Transverse colon (tissue), 4 donors: Measurements from ENCODE around the gene RBM10. TPM values are rescaled to one million over a fixed set of nuclear protein-coding genes. Genes with fewer than 3 reads are reported as not detected.

Experiments
- DNase-seq: peaks from one replicate; pipeline ENCODE4 v3.0.0-alpha.2; 2019
- H3K27ac ChIP-seq, 4 donors: fragments of 200-600 bp; sonication (generic); 2 replicates each; pipeline ENCODE4 v1.5.1; 2016 to 2018; ENCODE audit warnings: inconsistent platforms in 4 of 4
- H3K27me3 ChIP-seq: fragments of 200-600 bp; sonication (generic); 2 replicates; pipeline ENCODE4 v1.5.1; 2017; ENCODE audit warnings: inconsistent platforms
- H3K36me3 ChIP-seq, 4 donors: fragments of 200-600 bp; sonication (generic); 2 replicates each; pipeline ENCODE4 v1.5.1; 2017 to 2019; ENCODE audit warnings: inconsistent platforms in 4 of 4
- H3K4me1 ChIP-seq, 4 donors: fragments of 200-600 bp; sonication (generic); 2 replicates each; pipeline ENCODE4 v1.5.1; 2017 to 2020; ENCODE audit warnings: inconsistent platforms in 4 of 4
- H3K4me3 ChIP-seq, 4 donors: fragments of 200-600 bp; sonication (generic); 1 replicate in 1 of 4; 2 replicates in 3 of 4; pipeline versions ENCODE4 v1.5.1 to v1.6.1; 2017 to 2019; ENCODE audit warnings: inconsistent platforms in 4 of 4
- H3K9me3 ChIP-seq, 2 donors: fragments of 200-600 bp; sonication (generic); 2 replicates each; pipeline ENCODE4 v1.5.1; 2017 to 2019; ENCODE audit warnings: inconsistent platforms in 2 of 2
- EP300 ChIP-seq: sonication (generic); formaldehyde crosslinking; IDR thresholded peaks from one replicate; pipeline ENCODE4 v1.6.1; 2017; ENCODE audit warnings: antibody characterized with exemption, low read depth
- POLR2A ChIP-seq: fragments of 450-650 bp; IDR thresholded peaks from one replicate; pipeline ENCODE4 v1.6.1; 2016; ENCODE audit warnings: antibody characterized with exemption, mild to moderate bottlenecking, moderate library complexity
- POLR2AphosphoS5 ChIP-seq, 3 donors: sonication (generic); formaldehyde crosslinking; IDR thresholded peaks; one replicate each; pipeline ENCODE4 v1.6.1; 2016; ENCODE audit warnings: antibody characterized with exemption in 3 of 3
- WGBS, 2 donors: methylation state at CpG; one replicate each; pipeline ENCODE4 v1.1.5; 2018; ENCODE audit warnings: low coverage in 1 of 2; 5-methylcytosine and 5-hydroxymethylcytosine counted together
- in situ Hi-C, 4 donors: fragments of 200-750 bp; cut with MboI; loops; one replicate each; pipeline versions ENCODE4 v1.15.0 to v1.15.1; 2017; ENCODE audit warnings: low sequenced_read_pairs in 3 of 4, low pct_ligation_motif_present in 1 of 4, low pct_unique_long_range_greater_than_20kb in 1 of 4
- intact Hi-C: fragments of 100-400 bp; cut with DNase I; formaldehyde crosslinking; loops from one replicate; pipeline ENCODE4 v1.15.1; 2023; ENCODE audit warnings: low total_unique reads
- total RNA-seq, 4 donors: library from RNA; depleted of rRNA; stranded (reverse); fragments of >200 nt; gene quantifications; one replicate each; pipeline ENCODE4 v1.1.0, GENCODE V29; 2016
- TF ChIP-seq, protein P1 (sequence below), 5 experiments: fragments of 200-600 bp in 3 of 5; fragments of 450-650 bp in 2 of 5; sonication (generic) in 3 of 5; IDR thresholded peaks; 1 replicate in 2 of 5; 2 replicates in 3 of 5; pipeline ENCODE4 v1.5.1; 2016 to 2017; ENCODE audit warnings: antibody characterized with exemption in 5 of 5, inconsistent platforms in 3 of 5, mild to moderate bottlenecking in 2 of 5, moderate library complexity in 1 of 5

Gene RBM10
- total RNA-seq, 4 donors from 2014 or later: 28.6 to 70.8 (median 31.5) TPM

DNA sequence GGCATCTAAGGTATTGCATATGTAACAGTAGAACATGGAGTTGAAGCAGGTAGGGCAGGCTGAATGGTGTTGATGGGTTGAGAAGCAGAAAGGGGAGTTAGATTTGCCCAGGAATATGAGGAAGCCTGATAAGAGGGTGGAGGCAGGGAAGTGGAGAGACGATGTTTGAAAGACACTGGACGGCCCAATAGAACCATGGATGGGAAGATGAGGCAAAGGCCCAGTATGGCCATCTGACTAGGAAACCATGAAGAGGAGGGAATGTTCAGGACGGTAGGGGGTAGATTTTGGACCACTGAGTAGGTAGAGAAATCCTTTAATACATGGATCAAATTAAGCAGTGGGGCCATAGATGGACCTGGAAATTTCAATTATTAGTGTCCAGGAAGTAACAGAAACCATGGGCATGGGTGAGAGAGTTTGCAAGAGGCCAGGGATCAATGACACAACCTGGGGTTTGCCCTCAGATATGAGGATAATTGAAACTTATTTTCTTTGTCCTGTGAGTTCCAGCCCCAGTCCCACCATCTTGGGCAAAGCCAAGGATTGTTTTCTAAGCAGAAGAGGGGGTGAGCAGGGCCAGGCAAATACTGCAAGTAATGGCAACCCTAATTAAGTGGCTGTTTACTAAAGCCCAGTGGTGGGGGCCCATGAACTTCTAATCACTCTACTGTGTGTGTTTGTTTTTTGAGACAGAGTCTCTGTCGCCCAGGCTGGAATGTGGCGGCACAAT lies 85.3 kb downstream of the RBM10 start:
- peaks cover 0 to 7% (median 0%) of the 10 kb centered on the region in 4 donors for H3K36me3 ChIP-seq
- H3K27me3 ChIP-seq: no peaks in the 10 kb centered on the region
- peaks cover 0 to 6% (median 4%) of the 10 kb centered on the region in 4 donors for H3K4me1 ChIP-seq
- H3K27ac ChIP-seq: no peak overlapping the region
- no peaks in the 10 kb centered on the region for H3K9me3 ChIP-seq
- H3K4me3 ChIP-seq: no peak overlapping the region
- TF ChIP-seq POLR2AphosphoS5 (IDR thresholded peaks at IDR 0.05): no peak
- TF ChIP-seq POLR2A: no peak
- no peak for TF ChIP-seq EP300
- TF ChIP-seq, protein P1, sequence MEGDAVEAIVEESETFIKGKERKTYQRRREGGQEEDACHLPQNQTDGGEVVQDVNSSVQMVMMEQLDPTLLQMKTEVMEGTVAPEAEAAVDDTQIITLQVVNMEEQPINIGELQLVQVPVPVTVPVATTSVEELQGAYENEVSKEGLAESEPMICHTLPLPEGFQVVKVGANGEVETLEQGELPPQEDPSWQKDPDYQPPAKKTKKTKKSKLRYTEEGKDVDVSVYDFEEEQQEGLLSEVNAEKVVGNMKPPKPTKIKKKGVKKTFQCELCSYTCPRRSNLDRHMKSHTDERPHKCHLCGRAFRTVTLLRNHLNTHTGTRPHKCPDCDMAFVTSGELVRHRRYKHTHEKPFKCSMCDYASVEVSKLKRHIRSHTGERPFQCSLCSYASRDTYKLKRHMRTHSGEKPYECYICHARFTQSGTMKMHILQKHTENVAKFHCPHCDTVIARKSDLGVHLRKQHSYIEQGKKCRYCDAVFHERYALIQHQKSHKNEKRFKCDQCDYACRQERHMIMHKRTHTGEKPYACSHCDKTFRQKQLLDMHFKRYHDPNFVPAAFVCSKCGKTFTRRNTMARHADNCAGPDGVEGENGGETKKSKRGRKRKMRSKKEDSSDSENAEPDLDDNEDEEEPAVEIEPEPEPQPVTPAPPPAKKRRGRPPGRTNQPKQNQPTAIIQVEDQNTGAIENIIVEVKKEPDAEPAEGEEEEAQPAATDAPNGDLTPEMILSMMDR (IDR thresholded peaks at IDR 0.05): no peak
- no peak for DNase-seq
- WGBS, 2 donors: 80 to 93% methylated on average over 1 to 5 of the region's 5 CpGs
- intact Hi-C loops: no loop called here
- in situ Hi-C loops: no loop called here

DNA sequence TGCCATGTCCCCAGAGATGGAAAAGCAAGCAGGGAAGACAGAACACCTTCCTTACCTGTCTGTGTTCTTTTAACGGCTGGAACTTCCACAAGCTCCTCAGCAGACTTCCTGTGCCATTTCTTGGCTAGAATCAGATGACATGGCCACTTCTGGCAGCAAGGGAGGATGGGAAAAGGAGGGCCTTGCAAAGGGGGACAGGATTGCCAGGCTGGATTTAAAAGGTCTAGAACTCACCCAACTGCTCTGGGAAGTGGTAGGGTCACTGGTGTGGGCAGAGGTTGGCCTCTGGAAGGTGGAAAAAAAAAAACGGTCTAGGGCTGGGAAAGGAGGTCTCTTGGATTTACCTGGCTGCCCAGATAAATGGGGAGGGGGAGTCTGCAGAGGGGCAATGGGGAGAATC lies 86.1 kb downstream of the RBM10 start:
- Histone ChIP-seq H3K9me3 (no peaks in the 10 kb centered on the region), H3K4me3 (no peak overlapping the region), H3K27ac (no peak overlapping the region), H3K4me1 (peaks cover 0 to 6% (median 4%) of the 10 kb centered on the region in 4 donors), H3K36me3 (peaks cover 0 to 7% (median 0%) of the 10 kb centered on the region in 4 donors), H3K27me3 (no peaks in the 10 kb centered on the region)
- in situ Hi-C loops: no loop called here
- WGBS, 2 donors: 64 to 100% methylated on average over 1 to 2 of the region's 2 CpGs
- intact Hi-C loops: no loop called here
- no peak for DNase-seq
- TF ChIP-seq POLR2AphosphoS5 (IDR thresholded peaks at IDR 0.05) (no peak), EP300 (no peak)

DNA sequence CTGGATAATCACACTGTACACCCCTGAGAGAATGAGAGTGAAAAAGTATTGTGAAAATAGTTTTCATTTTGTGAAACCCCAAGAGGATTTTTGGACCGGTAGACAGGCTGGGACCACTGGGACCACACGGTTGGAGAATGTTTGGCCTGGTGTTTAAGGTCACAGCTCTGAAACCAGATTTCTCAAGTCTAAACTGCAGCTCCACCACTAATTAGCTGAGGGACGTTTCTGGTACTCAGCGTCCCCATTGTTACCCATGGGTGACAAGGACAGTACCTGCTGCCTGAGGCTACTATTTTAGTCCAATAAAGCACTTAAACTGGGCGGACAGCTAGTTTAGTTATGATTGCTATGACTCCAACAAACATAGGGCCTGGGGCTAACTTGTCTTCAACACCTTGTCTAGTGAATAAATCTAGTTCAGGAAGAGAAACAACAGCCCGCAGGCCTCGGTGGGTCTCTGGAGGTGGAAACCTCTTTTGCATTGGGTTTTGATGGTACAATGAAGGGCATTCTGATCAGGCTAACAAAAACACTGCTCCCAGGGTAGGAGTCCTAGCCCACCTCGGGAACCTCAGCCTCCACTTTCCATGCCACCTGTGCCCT lies 87.3 kb downstream of the RBM10 start:
- in situ Hi-C loops (no loop called here), intact Hi-C loops (no loop called here)
- 76% methylated on average over 8 of the region's 8 CpGs; no CpG with 5 or more reads in 1 of the 2 donors for WGBS, 2 donors
- H3K27me3 ChIP-seq: no peaks in the 10 kb centered on the region
- TF ChIP-seq POLR2AphosphoS5 (IDR thresholded peaks at IDR 0.05): no peak
- no peak for TF ChIP-seq EP300
- TF ChIP-seq, protein P1 (IDR thresholded peaks at IDR 0.05): no peak
- TF ChIP-seq POLR2A: no peak
- no peaks in the 10 kb centered on the region for H3K36me3 ChIP-seq
- DNase-seq: no peak
- H3K27ac ChIP-seq: peak overlapping the region; percentile 94 to 99 (median 97)
- peaks cover 0 to 6% (median 4%) of the 10 kb centered on the region in 4 donors for H3K4me1 ChIP-seq
- peak overlapping the region; percentile 56 to 83 (median 70) for H3K4me3 ChIP-seq
- no peaks in the 10 kb centered on the region for H3K9me3 ChIP-seq

DNA sequence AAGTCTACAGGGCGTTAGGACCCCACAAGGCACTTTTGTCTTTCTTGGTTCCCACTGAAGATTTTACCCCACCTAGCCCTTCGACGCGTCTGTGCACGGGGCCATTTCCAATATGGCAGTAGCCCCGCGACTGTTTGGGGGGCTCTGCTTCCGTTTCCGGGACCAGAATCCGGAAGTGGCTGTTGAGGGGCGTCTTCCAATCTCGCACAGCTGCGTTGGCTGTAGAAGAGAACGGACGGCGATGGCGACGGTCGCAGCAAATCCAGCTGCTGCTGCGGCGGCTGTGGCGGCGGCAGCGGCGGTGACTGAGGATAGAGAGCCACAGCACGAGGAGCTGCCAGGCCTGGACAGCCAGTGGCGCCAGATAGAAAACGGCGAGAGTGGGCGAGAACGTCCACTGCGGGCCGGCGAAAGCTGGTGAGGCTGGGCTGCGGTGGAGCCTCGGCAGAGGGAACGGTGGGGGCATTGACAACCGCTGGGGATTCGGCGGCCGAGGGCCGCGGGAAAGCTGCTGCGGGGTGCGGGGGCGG lies 87.8 kb downstream of the RBM10 start, which contains the start of gene USP11:
Gene USP11, plus strand, starts transcription at position 207 of the 530 bp plus-strand sequence. Its CDS starts 35 bp downstream, at position 242.
- intact Hi-C loops (no loop called here), in situ Hi-C loops (no loop called here)
- TF ChIP-seq POLR2A (peak; percentile 82), POLR2AphosphoS5 (IDR thresholded peaks at IDR 0.05) (peak; percentile 17 to 82 (median 59))
- TF ChIP-seq, protein P1 (IDR thresholded peaks at IDR 0.05): no peak
- Histone ChIP-seq H3K27ac (peak within 1 kb of the TSS; percentile 94 to 99 (median 97)), H3K4me3 (peak within 1 kb of the TSS; percentile 56 to 83 (median 70)), H3K9me3 (no peaks in the 10 kb centered on the region), H3K4me1 (peaks cover 0 to 6% (median 4%) of the 10 kb centered on the region in 4 donors), H3K27me3 (no peaks in the 10 kb centered on the region), H3K36me3 (no peaks in the 10 kb centered on the region)
- peak; percentile 50 for DNase-seq
- WGBS, 2 donors: 40% methylated on average over 46 of the region's 46 CpGs; no CpG with 5 or more reads in 1 of the 2 donors
